Renal pelvis (tissue), 4 donors: ENCODE results near the gene GABRD. TPM values are rescaled to one million over a fixed set of nuclear protein-coding genes. Genes with fewer than 3 reads are reported as not detected.
A peak's percentile ranks its signal among the peaks of the same experiment; 100 is the strongest.

Source experiments
- DNase-seq: peaks from one replicate; pipeline ENCODE4 v3.0.0-alpha.2; 2013
- polyA plus RNA-seq, 3 donors: library from polyadenylated mRNA; unstranded; fragments of 120-200 nt; gene quantifications; one replicate each; pipeline ENCODE4 v1.2.1, GENCODE V29; 2013; ENCODE audit not compliant: insufficient read length in 3 of 3

The GABRD gene
- polyA plus RNA-seq, 3 donors, result 1.1 to 2.1 (median 1.4) TPM

DNA sequence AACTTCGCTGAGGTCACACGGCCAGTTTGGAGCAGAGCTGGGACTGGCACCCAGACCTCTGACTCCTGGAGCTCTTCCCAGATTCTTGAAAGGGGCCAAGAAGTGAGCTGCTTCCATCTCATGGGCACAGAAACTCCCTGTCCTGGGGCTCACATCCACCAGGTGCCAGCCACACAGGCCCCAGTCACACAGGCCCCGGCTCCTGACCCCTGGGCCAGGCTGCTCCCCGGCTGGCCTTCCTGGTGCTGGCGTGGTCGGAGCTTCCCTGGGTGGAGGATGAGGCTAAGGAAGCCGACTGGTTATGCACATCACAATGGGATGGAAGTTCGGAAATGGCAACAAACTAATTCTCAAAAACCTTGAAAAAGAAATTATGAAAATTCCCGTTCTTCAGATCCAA lies 3.0 kb upstream of the GABRD start:
- no peak for DNase-seq

DNA sequence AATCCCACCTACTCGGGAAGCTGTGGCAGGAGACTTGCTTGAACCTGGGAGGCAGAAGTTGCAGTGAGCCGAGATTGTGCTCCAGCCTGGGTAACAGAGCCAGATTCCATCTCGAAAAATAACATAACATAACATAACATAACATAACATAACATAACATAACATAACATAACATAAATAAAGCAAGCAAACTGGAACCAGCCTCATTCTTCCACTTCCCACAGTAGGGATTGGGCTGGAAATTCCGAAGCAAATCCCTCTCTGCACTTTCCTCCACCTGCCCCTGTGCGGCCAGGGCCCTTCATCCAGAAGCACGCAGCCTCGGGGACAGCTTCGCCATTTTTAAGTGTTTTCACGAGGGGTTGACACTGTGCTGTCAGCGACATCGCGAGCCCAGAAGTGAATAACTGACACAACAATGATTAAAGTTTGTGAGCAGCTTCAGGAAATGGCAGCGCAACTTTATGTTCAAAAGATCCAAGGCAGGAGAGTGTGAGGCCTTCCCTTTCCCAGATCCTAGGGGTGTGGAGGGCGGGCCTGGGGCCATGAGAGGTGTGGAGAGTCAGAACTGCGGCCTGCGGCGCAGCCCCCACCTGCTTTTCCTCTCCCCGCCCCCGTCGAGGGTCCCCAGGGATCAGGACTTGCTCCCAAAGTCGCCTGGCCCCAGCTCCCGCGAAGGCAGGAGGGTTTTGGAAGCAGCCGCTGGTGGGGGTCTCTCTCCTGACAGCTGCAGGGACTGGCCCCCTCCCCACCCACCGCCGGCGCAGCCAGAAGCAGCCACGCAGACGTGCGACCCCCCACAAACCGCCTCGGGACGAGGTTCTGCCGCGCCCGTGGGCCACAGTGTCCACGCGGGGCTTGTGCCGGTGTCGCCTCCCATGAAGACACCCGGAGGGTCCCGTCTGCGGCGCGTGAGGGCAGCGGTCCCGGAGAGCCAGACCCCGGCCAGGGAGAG lies 651 bp upstream of the GABRD start:
- DNase-seq, result no peak

DNA sequence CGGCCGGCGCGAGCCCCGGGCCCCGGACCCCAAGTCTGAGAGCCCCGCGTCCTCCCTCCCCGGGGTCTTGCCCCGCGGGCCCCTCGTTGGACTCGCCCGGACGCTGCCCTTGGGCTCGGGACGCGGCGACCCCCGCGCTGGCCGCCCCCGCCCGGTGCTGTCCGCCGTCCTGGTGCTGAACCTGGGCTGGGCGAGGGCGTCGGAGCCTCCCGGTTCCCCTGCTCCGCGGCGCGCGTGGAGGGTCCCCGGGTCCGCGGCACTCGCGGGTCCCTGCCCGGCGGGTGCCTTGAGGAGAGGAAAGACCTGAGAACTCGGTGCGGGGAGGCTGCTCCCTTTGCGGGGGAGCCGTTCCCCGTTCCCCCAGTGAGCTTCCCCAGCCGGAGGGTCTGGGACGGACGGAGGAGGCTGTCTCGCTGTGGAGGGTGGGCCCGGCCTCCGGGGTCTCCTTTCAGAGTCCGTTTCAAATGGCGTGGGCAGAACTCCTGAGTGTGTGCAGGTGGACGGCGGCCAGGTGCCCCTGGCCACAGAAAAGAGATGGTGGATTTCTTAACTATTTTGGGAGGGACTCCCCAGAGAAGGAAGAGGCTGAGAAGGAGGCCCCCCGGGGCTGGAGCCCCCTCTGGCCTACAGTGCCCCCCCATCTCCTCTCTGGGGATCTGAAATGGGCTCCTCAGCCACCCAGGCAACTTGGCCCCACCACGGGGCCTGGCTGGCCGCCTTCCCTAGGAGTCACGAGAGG lies 595 bp downstream of the GABRD start:
- peak; percentile 54 for DNase-seq

DNA sequence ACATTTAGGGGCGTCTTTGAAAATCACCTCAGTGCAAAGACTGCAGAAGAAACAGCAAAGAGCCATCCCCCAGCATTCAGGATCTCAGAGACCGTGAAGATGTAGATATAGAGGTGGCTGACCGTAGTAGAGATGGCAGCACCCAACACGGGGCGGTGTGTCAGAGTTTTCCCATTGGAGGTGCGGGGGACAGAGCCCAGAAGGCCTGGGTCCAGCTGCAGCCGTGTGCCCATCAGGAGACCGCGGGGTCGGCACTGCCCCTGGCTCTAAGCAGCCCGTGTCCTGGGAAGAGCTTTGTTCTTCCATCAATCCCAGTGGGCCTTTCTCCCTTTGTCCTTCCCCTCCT lies 1.1 kb downstream of the GABRD start:
- DNase-seq, result no peak

DNA sequence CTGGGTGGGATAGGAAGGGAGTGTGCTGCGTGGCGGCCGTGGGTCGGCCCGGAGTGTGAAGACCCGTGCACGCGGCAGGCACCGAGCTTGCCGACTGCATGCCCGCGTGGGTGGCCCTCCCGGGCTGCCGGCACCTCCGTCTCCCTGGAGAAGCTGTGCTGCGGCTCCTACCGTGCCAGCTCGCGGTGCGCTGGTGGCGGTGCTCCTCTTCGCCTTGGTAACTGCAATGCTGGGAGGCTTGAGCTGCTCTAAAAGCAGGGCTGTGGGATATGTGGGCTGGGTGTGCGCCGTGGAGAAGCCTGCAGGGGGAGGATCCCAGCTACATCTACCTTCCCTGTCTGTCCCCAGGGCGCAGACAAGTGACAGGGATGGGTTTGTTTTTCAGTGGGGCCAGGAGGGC lies 2.4 kb downstream of the GABRD start:
- no peak for DNase-seq

DNA sequence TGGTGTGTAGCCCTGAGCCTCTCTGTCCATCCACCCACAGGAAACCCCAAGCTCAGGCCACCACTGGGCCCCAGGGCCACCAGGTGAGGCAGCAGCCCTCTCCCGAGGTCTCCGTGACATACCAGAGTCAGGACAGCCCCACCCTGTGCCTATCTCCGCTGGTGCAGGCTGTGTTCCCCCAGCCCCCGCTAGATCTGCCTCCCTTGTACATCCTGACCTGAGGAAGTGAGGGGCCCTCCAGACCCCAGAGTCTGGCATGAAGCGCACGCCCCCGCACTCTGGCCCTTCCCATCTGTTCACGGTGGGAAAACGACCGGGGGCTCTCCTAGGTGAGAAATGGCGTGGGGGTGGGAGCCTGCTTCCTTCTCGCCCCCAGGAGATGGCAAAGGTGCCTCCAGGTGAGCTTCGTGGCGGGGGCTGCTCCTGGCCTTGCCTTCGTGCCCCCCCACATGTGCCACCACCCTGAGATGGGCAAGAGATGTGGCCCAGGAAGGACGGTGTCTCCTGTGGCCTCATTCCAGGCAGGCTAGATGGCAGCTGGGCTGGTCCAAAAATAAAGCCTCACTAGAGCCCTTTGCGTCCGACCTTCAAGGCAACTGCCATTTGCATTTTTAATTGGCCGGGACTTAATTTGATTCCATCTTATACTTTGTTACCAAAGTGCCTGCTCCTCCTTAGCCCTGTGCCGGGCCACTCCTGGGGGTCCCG lies 3.1 kb downstream of the GABRD start:
- DNase-seq, result no peak

DNA sequence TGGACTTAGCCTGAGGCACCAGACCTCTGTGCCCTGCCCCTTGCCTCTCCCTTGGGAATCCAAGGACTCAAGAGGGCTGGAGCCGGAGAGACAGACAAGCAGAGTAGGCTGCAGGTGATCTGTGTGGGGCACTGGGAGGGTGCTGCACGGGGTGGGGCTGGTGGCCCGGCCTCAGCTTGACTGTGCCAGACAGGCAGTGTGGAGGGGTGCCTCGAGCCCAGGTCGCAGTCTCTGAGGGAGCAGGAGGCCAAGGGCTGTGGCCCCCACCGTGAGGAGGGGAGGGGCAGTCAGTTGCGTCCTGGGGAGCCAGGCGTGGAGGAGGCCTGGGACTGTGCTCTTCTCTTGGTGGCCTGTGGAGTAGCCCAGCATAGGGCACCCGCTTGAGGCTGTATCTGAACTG lies 4.0 kb downstream of the GABRD start:
- DNase-seq, result no peak

DNA sequence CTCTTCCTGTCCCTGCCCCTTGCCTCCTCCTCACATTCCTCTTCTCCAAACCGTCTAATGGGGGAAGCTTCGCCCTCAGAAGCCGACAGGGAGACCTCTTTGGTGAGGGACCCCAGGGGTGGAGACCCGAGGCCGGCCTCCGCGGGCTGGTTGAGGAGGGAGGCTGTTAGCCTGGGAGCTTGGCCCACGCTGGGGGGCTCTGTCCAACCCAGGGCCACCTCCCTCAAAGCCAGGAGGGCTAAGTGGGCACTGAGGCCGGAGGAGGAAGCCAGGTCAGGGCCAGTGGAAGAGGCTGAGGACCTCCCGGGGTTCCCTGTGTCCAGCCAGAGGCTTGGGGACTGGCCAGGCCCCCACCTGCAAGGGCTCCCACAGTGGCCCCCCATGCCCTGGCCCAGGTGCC lies 5.3 kb downstream of the GABRD start:
- DNase-seq, result no peak

DNA sequence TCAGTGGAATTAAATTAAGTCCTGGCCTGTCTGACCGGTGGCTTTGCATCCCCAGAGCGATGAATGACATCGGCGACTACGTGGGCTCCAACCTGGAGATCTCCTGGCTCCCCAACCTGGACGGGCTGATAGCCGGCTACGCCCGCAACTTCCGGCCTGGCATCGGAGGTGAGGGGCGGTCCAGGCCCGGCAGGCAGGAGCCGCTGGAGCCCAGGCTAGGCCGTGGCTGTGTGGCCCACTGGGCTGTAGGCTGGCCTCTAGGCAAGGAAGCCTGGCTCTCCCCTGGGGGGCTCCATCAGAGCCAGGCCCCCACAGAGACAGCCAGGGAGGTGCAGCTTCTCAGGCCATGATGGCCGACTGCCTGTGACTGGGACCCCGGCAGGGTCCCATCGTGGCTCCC lies 5.7 kb downstream of the GABRD start:
- no peak for DNase-seq

DNA sequence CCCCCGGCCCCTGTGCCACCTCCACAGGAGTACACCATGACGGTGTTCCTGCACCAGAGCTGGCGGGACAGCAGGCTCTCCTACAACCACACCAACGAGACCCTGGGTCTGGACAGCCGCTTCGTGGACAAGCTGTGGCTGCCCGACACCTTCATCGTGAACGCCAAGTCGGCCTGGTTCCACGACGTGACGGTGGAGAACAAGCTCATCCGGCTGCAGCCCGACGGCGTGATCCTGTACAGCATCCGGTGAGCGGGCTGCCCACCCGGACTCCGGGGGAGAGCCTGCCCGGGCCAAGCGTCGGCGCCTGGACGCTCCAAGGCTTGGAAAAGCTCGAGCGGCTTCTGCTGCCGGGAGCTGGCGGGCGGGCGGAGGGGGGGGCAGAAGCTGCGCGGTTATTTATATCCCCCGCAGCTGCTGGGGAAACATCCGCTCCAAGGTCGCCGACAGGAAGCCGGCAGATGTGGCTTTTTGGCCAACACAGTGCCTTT lies 6.4 kb downstream of the GABRD start:
- no peak for DNase-seq

DNA sequence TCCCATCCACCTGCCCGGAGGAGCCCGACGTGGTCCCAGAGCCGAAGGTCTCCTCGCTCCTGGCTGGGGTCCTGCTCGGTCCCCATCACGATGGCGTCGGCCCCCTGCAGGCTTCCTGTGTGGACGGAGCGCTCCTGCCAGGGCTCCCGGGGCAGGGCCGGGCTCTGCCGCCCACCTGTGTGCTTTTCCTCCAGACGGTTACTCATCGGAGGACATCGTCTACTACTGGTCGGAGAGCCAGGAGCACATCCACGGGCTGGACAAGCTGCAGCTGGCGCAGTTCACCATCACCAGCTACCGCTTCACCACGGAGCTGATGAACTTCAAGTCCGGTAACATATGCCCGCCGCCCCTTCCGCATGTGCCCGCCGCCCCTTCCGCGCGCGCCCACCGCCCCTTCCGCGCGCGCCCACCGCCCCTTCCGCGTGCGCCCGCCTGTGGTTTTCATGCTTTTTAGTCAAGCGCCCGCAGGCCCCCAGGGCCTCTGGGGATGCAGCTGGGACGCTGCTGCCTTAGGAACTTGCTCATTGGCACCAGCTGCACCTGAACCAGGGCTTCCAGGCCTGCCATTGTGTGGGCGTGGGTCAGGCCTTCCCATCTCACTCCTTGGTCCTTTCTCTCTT lies 8.9 kb downstream of the GABRD start:
- DNase-seq, result no peak

DNA sequence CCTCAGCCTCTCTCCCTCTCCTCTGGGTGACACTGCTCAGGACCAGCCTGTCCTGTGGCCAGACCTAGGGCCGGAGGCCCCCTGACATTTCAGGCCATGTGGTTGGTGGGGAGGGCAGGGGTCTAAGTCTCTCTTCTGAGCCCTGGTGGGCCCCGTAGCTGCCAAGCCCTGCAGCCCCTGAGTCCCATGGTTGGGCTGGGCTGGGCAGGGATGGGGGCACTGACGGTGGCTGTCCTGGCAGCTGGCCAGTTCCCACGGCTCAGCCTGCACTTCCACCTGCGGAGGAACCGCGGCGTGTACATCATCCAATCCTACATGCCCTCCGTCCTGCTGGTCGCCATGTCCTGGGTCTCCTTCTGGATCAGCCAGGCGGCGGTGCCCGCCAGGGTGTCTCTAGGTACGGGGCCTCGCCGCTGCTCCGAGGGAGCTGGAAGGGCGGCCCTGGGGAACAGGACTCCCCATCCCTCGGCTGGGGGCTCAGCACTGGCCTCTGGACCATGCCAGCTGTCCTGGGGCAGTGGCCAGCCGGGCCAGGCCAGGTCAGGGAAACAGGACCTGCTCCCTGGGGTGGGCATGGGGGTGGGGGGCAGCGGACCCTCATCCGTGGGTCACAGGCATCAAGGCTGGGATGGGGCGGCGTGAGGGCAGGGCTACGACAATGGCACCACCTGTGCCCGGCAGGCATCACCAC lies 9.9 kb downstream of the GABRD start:
- DNase-seq, result no peak

DNA sequence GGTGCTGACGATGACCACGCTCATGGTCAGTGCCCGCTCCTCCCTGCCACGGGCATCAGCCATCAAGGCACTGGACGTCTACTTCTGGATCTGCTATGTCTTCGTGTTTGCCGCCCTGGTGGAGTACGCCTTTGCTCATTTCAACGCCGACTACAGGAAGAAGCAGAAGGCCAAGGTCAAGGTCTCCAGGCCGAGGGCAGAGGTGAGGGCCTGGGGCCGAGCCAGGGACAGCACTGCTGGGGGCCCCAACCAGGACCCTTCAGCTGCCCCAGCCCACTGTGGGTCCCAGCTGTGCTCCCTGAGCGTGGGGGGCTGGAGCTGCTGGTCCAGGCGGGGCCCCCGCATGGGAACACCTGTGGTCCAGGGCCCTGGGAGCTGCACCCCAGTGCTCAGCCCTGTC lies 10.4 kb downstream of the GABRD start:
- no peak for DNase-seq

DNA sequence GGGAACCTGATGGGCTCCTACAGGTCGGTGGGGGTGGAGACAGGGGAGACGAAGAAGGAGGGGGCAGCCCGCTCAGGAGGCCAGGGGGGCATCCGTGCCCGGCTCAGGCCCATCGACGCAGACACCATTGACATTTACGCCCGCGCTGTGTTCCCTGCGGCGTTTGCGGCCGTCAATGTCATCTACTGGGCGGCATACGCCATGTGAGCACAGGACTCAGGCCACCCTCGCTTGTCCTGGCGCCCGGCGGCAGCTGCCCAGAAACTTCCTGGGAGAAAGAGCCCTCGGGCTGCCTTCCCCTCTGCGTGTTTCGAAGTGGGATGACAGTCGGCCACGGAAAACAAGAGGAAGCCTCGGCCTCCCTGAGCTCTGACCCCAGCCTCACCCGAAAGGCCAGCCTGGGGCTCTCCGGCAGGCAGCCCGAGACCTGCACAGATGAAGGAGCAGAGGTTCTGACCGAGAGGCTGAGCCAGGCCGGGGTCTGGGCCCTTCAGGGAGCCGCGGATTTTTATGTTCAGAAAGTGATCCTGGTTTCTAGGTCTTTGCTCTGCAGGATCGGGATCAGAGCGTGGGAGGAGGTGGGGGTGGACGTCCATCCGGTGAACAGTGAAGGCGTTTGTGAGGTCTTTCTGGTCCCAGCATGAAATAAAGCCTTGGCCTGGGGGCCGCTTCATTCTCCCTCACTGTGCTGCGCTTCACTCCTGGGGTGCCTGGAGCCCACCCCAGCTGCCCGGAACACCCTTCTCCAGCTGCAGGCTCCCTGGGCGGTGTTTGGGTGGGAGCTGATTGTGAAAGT lies 11.1 kb downstream of the GABRD start:
- DNase-seq, result no peak

DNA sequence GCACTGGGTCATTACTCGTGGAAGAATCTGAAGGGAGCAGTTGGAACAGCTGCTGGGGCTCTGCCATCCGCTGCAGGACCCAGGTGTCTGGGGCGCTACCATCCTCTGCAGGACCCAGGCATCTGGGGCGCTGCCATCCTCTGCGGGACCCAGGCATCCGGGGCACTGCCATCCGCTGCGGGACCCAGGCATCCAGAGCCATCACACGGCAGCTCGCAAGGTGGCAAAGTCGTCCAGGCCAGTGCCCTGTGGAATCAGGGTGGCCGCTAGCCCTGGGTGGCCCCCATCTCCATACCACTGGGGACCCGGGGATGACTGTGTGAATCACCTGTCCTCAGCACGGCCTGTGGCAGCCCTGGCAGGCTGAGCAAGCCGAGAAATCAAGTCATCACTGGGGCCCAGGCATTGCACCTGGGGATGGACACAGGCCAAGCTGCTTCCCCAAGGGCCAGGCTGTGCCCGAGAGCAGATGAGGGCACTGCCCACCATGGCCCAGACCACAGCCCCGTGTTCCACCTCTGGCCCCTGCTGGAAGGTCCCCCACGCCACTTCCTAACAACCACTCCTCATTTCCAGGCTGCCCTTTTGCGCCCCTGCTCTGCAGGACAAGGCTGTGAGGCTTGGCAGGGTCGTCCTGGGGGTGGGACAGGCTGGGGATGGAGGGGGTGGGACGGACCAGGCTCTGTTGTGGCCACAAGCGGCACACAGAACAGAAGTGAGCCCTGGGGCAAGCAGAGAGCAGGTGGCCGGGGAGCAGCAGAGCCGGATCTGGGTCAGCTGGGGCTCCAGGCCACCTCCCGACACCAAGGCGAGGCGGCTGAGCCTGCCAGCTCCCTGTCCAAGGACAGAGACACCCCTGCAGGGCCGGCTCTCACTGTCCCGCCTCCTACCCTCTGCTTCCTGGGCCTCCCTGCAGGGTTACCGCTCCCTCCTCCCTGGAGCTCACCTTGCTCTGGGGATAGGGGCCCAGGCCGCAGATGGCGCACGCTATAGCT lies 12.7 kb downstream of the GABRD start:
- no peak for DNase-seq

DNA sequence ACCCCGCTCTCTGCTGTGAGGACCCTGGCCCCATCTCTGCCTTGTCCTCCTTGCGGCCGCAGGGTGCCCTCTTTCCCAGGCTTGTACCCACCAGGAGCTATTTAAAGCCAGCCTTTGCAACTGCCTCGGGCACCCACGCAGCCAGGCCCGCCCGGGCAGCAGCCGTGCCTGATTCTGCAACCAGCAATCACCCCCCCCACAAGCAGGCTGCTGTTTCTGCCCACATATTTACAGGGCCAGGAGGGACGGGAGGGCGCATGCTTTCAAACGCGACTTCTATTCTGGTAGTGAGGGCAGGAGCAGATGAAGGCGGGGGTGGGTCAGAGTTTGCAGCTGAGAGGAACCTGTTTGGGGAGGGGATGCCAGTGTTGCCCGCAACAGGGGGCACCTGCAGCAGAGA lies 13.6 kb downstream of the GABRD start:
- no peak for DNase-seq

DNA sequence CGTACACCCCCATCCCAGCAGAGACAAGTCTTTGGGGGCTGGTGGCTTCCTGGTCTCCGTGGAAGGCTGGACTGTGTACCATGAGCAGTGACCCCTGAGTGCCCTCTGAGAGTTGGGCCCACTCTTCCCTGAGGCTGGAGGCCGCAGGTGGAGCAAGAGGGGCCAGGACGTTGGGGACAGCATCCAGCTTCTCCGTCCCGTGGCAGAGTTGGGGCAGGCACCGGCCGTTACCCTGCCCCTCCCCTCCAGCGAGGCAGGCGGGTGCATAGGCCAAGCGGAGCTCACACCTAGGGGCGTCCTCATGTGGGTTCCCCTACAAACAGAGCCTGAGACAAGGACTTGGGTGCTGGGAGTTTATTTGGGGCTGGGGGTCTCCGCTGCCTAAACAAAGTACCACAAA lies 14.0 kb downstream of the GABRD start:
- DNase-seq, result no peak

DNA sequence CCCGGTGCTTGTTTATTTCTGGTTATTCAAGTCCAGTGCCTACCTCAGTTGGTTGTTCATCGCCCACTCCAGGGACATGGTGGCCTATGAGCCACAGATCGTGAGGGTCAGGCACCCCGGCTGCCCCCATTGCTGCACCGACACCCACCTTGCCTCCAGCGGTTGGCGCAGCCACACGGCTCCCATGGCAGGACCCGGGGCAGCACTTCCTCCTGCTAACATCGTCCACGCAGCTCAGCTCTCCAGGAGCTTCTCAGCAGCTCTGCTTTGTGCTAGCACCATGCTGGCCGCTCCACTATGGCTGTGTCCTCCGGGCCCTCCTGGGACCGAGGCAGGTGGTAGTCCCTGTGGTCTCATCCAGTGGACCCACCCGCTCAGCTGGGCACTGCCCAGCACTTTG lies 17.1 kb downstream of the GABRD start:
- no peak for DNase-seq

DNA sequence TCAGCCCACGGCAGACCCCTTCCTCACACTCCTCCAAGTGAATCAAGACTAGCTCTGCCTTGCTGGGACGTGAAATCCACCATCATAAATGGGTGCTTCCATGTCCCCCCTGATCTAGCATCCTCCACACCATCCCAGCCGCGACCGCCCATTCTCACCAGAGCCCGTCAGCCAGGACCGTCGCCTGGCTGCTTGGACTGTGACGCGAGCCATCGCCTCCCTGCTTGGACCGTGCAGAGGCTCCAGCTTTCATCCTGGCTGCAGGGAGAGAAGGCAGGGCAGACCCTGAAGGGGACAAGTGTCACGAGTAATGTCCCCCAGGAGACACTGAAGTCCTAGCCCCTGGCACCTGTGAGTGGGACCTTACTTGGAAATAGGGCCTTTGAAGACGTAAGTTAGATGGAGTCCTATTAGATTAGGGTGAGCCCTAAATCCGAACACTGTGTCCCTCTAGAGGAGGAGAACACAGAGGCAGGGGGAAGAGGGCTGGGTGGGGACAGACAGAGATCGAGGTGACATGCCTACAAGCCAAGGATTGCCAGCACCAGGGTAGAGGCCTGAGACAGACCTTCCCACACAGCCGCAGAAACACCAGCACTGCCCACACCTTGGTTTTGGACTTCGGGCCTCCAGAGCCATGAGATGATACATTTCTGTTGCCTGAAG lies 18.3 kb downstream of the GABRD start:
- DNase-seq, result no peak
